Activated naive CD4-positive, alpha-beta T cell treated with anti-CD3 and anti-CD28 coated beads, Interleukin-2, amount 50 U/mL, for 24 hours (primary cell): ENCODE results near the gene TMEM107.
"Not testable (repeated sequence)": the region's sequence is repeated elsewhere in the genome, so short reads cannot be mapped to it uniquely, and the experiment has no call there.

Source experiments
- H3K27ac Mint-ChIP-seq: one replicate; pipeline ENCODE4 v1.8.0; 2021; ENCODE audit warnings: mild to moderate bottlenecking, mixed read lengths
- H3K27me3 Mint-ChIP-seq: one replicate; pipeline ENCODE4 v1.8.0; 2021; ENCODE audit warnings: mixed read lengths
- H3K36me3 Mint-ChIP-seq: one replicate; pipeline ENCODE4 v1.8.0; 2021; ENCODE audit warnings: mixed read lengths
- H3K4me1 Mint-ChIP-seq: one replicate; pipeline ENCODE4 v1.8.0; 2021; ENCODE audit warnings: mixed read lengths
- H3K4me3 Mint-ChIP-seq: one replicate; pipeline ENCODE4 v1.8.0; 2021; ENCODE audit warnings: mild to moderate bottlenecking, mixed read lengths
- H3K9me3 Mint-ChIP-seq: one replicate; pipeline ENCODE4 v1.8.0; 2021; ENCODE audit warnings: mixed read lengths

Gene TMEM107

GRCh38 chr17:8173056-8173870, 2.9 kb downstream of the TMEM107 start:
- H3K4me3 Mint-ChIP-seq, result peak overlapping the region; percentile 87
- no peaks in the 10 kb centered on the region for H3K36me3 Mint-ChIP-seq
- H3K4me1 Mint-ChIP-seq, result peaks cover 50% of the 10 kb centered on the region
- H3K9me3 Mint-ChIP-seq, result no peaks in the 10 kb centered on the region
- peak overlapping the region; percentile 100 for H3K27ac Mint-ChIP-seq
- no peaks in the 10 kb centered on the region for H3K27me3 Mint-ChIP-seq

GRCh38 chr17:8170186-8170585, 6.0 kb downstream of the TMEM107 start:
- not testable (repeated sequence) for H3K27me3 Mint-ChIP-seq, H3K4me3 Mint-ChIP-seq, H3K9me3 Mint-ChIP-seq, H3K27ac Mint-ChIP-seq, H3K36me3 Mint-ChIP-seq
- H3K4me1 Mint-ChIP-seq, result peaks cover 38% of the 10 kb centered on the region

- H3K4me3 Mint-ChIP-seq, result no peak overlapping the region
- peaks cover 40% of the 10 kb centered on the region for H3K4me1 Mint-ChIP-seq
- no peaks in the 10 kb centered on the region for H3K27me3 Mint-ChIP-seq
- H3K36me3 Mint-ChIP-seq, result no peaks in the 10 kb centered on the region
- H3K27ac Mint-ChIP-seq, result no peak overlapping the region
- no peaks in the 10 kb centered on the region for H3K9me3 Mint-ChIP-seq
These were observed 8.7 kb downstream of the TMEM107 start for GRCh38 chr17:8167526-8167925.

GRCh38 chr17:8166731-8167130, 9.4 kb downstream of the TMEM107 start:
- no peaks in the 10 kb centered on the region for H3K27me3 Mint-ChIP-seq
- H3K4me3 Mint-ChIP-seq, result no peak overlapping the region
- H3K9me3 Mint-ChIP-seq, result no peaks in the 10 kb centered on the region
- H3K27ac Mint-ChIP-seq, result no peak overlapping the region
- H3K36me3 Mint-ChIP-seq, result no peaks in the 10 kb centered on the region
- H3K4me1 Mint-ChIP-seq, result peaks cover 36% of the 10 kb centered on the region

- peaks cover 56% of the 10 kb centered on the region for H3K4me1 Mint-ChIP-seq
These were observed 11.4 kb downstream of the TMEM107 start for GRCh38 chr17:8164815-8165131.

GRCh38 chr17:8163978-8164814, 12.0 kb downstream of the TMEM107 start:
- Mint-ChIP-seq H3K27ac (peak overlapping the region; percentile 98), H3K4me3 (peak overlapping the region; percentile 84), H3K27me3 (no peaks in the 10 kb centered on the region), H3K9me3 (no peaks in the 10 kb centered on the region), H3K4me1 (peaks cover 62% of the 10 kb centered on the region), H3K36me3 (no peaks in the 10 kb centered on the region)

More at GRCh38 chr17:8164815-8165131, 11.4 kb downstream of the TMEM107 start:
- Mint-ChIP-seq H3K27ac (peak overlapping the region; percentile 98), H3K4me3 (peak overlapping the region; percentile 84), H3K27me3 (no peaks in the 10 kb centered on the region), H3K9me3 (no peaks in the 10 kb centered on the region), H3K36me3 (no peaks in the 10 kb centered on the region)

- H3K36me3 Mint-ChIP-seq, result no peaks in the 10 kb centered on the region
These were observed 12.9 kb downstream of the TMEM107 start for GRCh38 chr17:8162997-8163977.

GRCh38 chr17:8162233-8162996, 13.8 kb downstream of the TMEM107 start, which contains the start of gene VAMP2:
Gene VAMP2 (minus strand): TSS chr17:8162948. CDS start chr17:8162879, 69 bp downstream.
- no peaks in the 10 kb centered on the region for H3K36me3 Mint-ChIP-seq
- peak within 1 kb of the TSS; percentile 87 for H3K4me3 Mint-ChIP-seq
- no peaks in the 10 kb centered on the region for H3K27me3 Mint-ChIP-seq
- peaks cover 64% of the 10 kb centered on the region for H3K4me1 Mint-ChIP-seq
- H3K9me3 Mint-ChIP-seq, result no peaks in the 10 kb centered on the region
- peak within 1 kb of the TSS; percentile 98 for H3K27ac Mint-ChIP-seq

More at GRCh38 chr17:8162997-8163977, 12.9 kb downstream of the TMEM107 start:
- H3K4me1 Mint-ChIP-seq, result peaks cover 64% of the 10 kb centered on the region
- H3K9me3 Mint-ChIP-seq, result no peaks in the 10 kb centered on the region
- H3K4me3 Mint-ChIP-seq, result peak overlapping the region; percentile 84
- H3K27me3 Mint-ChIP-seq, result no peaks in the 10 kb centered on the region
- H3K27ac Mint-ChIP-seq, result peak overlapping the region; percentile 98

GRCh38 chr17:8161289-8162232, 14.6 kb downstream of the TMEM107 start:
- Mint-ChIP-seq H3K36me3 (no peaks in the 10 kb centered on the region), H3K9me3 (no peaks in the 10 kb centered on the region), H3K4me1 (peaks cover 61% of the 10 kb centered on the region), H3K27me3 (no peaks in the 10 kb centered on the region), H3K27ac (peak overlapping the region; percentile 95), H3K4me3 (peak overlapping the region; percentile 87)

- H3K27me3 Mint-ChIP-seq, result no peaks in the 10 kb centered on the region
- peak overlapping the region; percentile 95 for H3K27ac Mint-ChIP-seq
- H3K4me1 Mint-ChIP-seq, result peaks cover 57% of the 10 kb centered on the region
- peak overlapping the region; percentile 87 for H3K4me3 Mint-ChIP-seq
- H3K9me3 Mint-ChIP-seq, result no peaks in the 10 kb centered on the region
- H3K36me3 Mint-ChIP-seq, result no peaks in the 10 kb centered on the region
These were observed 15.4 kb downstream of the TMEM107 start for GRCh38 chr17:8160741-8161221.

GRCh38 chr17:8160224-8160577, 16.0 kb downstream of the TMEM107 start:
- Mint-ChIP-seq H3K9me3 (no peaks in the 10 kb centered on the region), H3K4me1 (peaks cover 56% of the 10 kb centered on the region), H3K27me3 (no peaks in the 10 kb centered on the region), H3K36me3 (no peaks in the 10 kb centered on the region), H3K27ac (peak overlapping the region; percentile 95), H3K4me3 (peak overlapping the region; percentile 87)

- Mint-ChIP-seq H3K4me1 (peaks cover 51% of the 10 kb centered on the region), H3K36me3 (no peaks in the 10 kb centered on the region), H3K9me3 (no peaks in the 10 kb centered on the region), H3K27ac (peak overlapping the region; percentile 88), H3K4me3 (peak overlapping the region; percentile 53), H3K27me3 (no peaks in the 10 kb centered on the region)
These were observed 16.5 kb downstream of the TMEM107 start for GRCh38 chr17:8159459-8160223.

GRCh38 chr17:8159032-8159400, 17.2 kb downstream of the TMEM107 start:
- no peaks in the 10 kb centered on the region for H3K36me3 Mint-ChIP-seq
- peak overlapping the region; percentile 70 for H3K4me3 Mint-ChIP-seq
- peaks cover 45% of the 10 kb centered on the region for H3K4me1 Mint-ChIP-seq
- peak overlapping the region; percentile 73 for H3K27ac Mint-ChIP-seq
- H3K27me3 Mint-ChIP-seq, result no peaks in the 10 kb centered on the region
- no peaks in the 10 kb centered on the region for H3K9me3 Mint-ChIP-seq
